Activated CD4-positive, alpha-beta T cell treated with anti-CD3 and anti-CD28 coated beads, Interleukin-2, amount 50 U/mL, for 16 hours (primary cell): ENCODE results near the gene LRRN3.
"Not testable (repeated sequence)": the region's sequence is repeated elsewhere in the genome, so short reads cannot be mapped to it uniquely, and the experiment has no call there.

Experiments used
- DNase-seq: peaks from one replicate; pipeline ENCODE4 v3.0.0-alpha.2; 2020

The LRRN3 gene

DNA sequence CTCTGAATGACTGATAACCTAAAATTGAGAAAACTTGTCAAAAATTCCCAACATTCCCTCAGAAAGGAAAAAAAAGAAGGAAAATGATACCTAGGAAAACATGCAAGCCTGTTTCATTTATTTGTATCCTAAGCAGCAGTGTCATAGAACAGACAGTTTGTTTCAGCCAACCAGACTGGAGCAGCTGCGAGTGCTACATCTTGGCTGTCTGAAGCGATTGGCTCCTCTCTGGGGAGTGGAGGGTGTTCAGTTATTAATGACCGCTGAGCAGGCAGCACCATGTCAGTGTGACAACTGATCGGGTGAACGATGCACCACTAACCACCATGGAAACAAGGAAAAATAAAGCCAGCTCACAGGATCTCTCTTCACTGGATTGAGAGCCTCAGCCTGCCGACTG, at the start of gene LRRN3:
Gene LRRN3, plus strand, starts transcription at position 282 of the 400 bp plus-strand sequence. CDS start 31,646 bp downstream, outside the sequence.
- peak; percentile 78 for DNase-seq

DNA sequence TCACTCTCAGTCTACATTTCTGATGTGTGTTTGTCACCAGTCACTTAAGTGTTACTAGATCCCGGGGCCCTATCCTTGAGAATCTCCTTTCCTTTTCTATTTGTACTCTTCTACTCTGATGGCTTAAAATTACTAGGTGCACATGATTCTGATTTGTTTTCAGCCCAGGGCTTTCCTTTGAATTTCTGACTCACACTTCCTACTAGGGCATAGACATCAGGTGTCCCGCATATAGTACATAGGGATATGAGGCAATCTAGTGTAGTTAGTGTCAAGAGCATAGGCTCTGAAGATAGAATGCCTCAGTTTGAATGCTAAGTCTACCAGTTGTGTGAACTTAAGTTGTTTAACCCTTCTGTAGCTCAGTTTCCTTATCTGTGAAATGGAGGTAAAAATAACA, 49.4 kb upstream of the LRRN3 start:
- DNase-seq, result peak; percentile 21

DNA sequence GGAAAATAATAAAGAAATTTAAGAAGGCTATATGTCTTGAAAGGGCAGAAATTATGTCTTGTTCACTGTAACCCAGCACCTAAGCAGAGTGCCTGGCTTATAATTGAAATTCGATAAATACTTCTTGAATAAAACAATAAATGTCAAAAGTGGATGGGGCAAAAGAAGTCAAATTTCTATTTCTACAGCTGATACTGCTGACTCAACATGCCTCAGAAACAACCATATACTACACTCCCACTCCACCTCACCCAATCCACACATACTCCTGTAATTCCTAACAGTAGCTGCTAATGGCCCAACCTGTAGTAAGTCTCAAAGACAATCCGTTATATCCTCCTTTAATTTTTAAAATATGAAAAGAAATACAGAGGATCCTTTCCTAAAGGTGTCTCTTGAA, 48.1 kb upstream of the LRRN3 start:
- DNase-seq, result no peak

DNA sequence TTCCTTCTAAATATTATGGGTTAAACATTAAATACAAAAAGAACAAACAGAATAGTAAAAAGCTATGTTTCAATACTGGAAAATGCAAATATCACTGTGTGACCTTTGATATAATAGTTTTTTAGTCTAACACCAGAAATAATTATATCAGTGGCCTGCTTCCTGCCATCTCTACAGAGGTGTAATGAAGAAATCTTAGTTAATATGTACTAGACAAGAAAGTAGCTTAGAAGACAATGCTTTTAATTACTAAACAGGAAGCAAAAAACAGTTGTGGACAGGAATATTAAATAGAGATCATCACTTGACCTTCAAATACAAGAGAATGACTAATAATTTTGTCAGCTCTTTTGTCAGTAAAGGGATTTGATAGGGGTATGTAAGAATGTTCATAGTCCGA, 47.4 kb upstream of the LRRN3 start:
- no peak for DNase-seq

DNA sequence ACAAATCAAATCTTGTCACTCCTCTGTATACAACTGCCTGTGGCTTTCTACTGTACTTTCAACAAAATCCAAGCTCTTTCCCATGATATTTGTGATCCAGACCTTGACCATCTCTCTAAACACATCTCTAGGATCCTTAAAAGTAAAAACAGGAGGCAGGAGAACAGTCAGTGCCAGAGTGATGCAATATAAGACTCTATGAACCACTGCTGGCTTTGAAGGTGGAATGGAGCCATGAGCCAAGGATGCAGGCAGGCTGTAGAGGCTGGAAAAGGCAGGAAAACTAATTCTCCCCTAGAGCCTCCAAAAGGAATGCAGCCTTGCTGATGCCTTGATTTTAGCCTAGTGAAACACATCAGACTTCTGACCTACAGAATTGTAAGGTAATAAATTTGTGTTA, 45.5 kb upstream of the LRRN3 start:
- DNase-seq, result no peak

DNA sequence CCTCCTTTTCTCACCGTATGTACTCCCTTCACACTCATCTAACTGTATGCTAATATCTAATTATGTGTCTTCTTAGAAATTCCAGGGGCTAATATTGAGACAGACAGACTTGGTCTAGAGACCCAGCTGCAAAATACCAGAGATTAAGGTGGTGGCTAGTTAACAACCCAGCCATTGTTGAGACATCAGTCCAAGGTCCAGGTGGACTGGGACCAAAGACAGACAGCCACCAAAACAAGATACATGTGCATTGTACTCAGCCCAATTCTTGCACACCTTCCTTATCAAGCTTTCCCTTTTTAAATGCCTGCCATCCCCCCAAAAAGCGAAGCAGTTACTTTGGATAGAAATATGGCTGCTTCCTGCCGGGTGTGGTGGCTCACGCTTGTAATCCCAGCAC, 43.3 kb upstream of the LRRN3 start:
- DNase-seq, result no peak

DNA sequence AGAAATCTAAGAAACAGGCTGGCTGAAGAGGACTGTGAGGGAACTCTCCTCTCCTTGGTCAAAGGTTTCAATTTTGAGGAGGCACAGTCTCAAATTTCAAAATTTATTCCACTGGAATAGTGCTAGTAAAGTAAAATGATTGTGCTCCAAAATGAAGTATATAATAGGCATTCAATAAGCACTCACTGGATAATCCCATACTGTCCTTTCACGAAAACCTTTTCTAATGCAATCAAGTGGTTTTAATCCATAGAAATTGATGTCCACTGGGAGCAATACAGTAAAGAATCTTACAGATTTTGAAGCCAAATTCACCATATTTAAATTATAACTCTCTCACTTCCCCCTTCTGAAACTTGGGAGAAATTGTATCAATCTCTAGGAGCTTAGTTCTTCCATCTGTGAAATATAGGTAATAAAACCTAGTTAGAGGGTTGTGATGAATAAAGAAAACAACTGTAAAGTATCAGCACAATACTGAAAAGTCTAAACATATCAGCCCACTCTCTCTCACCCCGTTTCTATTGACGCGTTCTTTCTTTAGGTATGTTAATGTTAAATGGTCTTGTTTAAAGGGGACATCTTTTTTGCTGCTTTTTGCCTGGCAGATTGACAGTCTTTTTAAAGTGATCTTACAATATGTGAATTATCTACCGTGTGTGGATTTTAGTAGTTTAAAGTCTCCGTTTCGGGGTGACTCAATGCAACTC, 40.8 kb upstream of the LRRN3 start:
- DNase-seq, result no peak

DNA sequence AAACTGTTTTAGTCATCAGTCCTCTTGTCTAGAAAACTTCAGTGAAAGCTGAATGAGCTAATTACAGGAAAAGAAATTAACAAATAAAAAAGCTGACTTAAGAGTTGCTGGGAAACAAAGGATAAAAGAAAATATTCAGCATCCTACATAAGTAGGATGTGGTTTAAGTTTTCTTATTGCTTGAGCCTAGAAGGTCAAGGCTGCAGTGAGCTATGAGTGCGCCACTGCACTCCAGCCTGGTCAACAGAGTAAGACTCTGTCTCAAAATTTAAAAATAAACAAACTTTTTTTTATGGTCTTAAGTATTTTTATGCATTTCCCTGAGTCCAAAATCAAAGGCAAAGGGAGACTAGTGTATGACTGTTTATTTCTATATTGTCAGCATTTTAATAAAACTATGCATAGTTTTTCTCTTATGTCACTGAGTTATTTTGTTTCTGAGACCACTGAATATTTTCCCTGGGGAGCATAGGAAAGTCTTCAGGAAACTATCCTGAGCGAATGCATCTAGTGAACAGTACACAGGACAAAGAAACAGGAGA, 40.0 kb upstream of the LRRN3 start:
- no peak for DNase-seq

DNA sequence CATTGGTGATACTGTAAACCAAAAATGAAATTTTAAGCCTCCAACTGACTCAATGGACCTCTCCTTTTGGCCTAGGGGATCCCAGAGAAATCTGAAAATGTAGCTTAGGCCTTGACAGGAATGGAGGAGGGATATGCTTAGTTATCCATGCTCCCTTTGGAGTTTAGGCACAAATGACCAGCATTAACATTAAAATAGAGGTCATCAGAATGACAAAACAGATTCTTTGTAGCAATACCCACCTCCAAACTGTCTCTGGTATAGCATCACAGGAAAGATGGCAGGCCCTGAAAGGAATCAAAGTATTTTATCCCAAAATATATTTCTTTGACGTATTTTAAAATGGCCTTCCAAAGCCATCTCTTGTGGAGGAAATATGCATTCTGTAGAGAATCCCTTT, 39.1 kb upstream of the LRRN3 start:
- no peak for DNase-seq

DNA sequence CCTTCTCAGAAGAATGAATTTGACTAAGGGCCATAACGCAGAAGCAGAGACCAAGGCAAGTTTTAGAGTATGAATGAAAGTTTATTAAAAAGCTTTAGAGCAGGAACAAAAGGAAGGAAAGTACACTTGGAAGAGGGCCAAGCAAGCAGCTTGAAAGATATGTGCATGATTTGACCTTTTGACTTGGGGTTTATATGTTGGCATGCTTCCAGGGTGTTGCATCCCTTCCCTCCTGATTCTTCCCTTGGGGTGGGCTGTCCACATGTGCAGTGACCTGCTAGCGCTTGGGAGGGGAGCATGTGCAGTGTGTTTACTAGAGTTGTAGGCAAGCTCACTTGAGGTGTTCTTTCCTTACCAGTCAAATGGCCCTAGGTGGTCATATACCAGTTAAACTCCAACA, 37.9 kb upstream of the LRRN3 start:
- DNase-seq, result no peak

DNA sequence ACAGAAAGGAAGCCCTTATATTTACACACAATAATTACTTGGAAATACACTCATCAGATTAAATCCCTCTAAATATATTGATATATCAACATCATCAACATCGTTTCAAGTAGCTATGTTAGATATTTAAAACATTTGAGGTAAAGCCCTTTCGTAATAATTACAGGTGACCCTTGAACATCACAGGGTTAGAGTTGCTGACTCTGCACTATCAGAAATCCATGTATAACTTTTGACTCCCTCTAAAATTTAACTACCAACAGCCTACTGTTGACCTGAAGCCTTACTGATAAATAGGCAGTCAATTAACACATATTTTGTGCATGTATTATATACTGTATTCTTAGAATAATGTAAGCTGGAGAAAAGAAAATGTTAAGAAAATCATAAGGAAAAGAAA, 34.6 kb upstream of the LRRN3 start:
- DNase-seq, result no peak

DNA sequence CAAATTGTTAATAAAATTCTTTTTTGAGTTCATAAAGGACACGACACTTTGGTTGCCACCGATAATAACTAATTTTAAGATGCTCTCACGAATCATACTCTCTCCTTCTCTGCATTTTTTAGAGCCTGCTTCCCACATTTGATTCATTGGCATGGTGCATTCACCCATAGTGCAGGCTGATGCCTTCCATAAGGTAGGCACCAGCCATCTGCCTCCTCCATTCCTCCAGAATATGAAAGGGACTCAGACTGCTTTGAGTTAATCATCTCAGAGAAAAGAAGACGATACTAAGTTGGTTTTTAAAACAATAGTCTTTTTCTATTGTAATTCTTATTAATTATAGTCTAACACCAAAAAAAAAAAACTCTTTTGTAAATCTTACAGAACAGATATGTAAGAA, 33.9 kb upstream of the LRRN3 start:
- DNase-seq, result no peak

DNA sequence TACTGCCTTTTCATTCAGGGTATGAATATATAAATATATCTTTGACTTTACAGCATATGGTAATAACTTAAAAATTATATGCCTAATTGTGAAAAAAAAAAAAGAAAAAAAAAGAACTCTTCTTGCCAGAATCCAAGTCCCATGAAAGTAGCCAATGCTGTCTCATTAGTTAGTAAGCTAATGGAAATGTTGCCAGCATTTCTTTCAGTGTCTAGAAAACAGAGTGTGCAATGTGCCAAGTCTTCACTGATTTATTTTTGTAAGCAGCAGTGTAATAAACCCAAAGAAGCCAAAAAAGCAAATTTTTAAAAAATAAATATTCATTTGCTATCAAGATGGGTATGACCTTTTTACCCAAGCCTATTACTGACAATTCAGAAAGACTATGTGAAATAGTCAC, 31.1 kb upstream of the LRRN3 start:
- DNase-seq, result no peak

DNA sequence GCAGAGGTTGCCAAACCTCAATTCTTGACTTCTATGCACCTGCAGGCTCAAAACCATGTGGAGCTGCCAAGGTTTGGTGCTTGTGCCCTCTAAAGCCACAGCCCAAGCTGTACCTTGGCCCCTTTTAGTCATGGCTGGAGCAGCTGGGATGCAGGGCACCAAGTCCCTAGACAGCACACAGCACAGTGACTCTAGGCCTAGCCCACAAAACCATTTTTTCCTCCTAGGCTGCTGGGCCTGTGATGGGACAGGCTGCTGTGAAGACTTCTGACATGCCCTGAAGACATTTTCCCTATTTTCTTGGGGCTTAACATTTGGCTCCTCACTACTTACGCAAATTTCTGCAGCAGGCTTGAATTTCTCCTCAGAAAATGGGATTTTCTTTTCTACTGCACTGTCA, 27.8 kb upstream of the LRRN3 start:
- no peak for DNase-seq

DNA sequence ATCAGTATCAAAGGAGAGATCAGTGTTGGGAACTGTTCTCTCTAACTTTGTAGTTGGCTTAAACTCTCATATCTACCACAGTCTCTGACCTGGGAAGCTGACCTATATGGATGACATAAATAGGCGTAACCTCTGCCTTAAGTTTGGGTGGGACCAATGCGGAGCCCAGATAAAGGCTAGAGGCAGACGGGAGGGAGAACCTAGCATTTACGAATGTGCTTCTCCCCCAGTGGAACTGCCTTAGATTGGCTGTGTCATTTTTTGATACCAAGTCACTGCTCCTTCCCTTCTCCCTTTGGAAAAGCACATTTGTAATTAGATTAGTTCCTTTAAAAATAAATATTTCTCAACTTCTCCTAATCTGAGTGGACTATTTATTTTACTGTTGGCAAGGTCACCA, 23.7 kb upstream of the LRRN3 start:
- DNase-seq, result no peak

DNA sequence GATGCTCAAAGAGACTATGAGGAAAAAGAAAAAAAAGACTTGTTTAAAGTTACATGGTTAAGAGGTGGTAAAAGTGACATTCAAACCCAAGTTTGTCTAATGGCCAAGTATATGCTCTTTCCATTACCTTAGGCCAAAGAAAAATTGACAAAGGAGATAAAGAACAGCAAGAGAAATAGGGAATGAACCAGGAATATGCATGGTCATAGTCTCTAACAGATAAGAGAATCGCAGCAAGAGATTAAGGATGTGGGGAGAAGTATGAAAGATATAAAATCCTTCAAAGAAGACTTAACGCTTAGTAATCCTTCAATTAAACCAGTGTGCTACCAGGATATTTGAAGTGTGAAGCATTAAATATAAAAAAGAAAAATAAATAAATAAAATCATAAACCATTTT, 23.2 kb upstream of the LRRN3 start:
- DNase-seq, result no peak

DNA sequence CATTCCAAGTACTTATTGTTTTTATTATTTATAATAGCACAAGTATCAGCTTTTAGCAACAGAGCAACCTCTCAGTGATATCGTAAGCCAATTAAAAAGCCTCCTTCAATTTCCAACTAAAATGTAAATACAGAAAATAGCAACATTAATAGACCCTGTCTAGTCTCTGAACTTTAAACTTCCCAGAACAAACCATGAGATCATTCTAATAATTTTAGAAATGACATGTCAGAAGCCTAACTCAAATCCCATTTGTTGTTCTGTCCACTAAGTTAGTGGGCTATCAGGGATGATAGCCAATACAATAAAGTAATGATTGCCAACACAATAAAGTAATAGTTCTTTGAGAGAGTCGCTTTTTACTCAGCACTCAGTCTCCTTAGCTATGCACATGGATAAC, 22.3 kb upstream of the LRRN3 start:
- DNase-seq, result no peak

DNA sequence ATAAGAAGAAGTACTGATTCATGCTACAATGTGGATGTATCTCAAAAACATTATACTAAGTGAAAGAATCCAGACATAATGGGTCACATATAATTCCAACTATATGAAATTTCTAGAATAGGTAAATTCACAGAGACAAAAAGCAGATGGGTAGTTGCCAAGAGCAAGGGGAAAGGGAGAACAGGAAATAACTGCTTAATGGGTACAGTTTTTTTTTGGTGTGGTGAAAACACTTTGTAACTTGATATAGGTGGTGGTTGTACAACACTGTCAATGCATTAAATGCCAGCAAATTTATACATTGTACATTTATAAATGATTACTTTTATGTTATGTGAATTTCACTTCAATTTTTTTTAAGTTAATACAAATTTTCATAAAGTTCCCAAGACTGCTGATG, 19.4 kb upstream of the LRRN3 start:
- DNase-seq, result no peak

DNA sequence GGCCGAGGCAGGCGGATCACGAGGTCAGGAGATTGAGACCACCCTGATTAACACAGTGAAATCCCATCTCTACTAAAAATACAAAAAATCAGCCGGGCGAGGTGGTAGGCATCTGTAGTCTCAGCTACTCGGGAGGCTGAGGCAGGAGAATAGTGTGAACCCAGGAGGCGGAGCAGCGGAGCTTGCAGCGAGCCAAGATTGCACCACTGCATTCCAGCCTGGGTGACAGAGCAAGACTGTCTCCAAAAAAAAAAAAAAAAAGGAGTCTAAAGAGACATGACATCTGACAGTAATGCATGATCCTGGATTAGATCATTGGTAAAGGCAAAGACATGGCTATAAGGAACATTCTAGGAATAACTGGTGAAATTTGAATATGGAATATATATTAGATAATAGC, 18.3 kb upstream of the LRRN3 start:
- not testable (repeated sequence) for DNase-seq

DNA sequence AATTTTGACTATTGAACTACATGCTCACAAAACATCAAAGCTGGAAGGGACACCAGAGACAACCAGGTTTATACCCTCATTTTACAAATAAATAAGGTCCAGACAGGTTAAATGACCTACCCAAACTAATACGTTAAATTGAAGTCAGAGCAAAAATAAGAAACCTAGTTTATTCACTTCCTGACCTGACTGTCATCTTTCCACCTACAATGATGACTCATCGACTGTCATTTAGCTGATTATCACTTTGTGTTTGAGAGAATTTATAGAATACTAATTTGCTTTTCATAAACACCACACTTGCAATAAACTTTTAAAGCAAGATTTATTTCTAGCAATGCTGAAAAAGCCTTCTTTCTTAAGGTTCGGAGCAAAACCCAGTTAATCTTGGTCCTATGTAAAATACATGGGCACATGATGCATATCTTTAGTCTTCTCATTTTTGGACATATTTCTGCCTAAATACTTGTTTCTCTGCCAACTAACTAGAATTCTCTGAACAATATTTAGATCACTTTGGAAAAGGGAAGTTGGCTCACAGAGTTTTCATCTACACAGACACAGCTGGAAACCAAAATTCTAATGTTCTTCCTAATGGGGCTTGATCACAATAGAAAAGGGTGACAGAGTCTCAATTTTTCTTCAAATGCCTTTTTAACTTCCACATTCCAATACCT, 16.7 kb upstream of the LRRN3 start:
- DNase-seq, result peak; percentile 68

DNA sequence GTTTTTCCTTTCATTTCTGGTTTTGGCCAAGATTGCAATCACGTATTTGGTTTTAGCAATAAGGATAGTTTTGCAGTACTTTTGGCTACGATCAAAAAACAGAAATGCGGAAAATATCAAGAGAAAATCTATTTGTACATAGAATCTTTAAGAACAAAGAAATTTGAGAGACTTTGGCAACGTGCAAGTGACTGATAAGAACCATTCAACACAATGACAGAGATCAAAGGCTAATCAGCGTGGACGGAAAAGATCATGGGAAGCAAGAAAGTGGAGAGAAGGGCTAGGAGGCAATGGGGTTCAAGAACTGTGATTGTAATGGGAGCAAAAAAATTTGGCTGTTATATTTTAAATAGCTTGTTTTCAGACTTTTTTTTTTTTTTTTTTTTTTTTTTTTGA, 16.2 kb upstream of the LRRN3 start:
- DNase-seq, result no peak

DNA sequence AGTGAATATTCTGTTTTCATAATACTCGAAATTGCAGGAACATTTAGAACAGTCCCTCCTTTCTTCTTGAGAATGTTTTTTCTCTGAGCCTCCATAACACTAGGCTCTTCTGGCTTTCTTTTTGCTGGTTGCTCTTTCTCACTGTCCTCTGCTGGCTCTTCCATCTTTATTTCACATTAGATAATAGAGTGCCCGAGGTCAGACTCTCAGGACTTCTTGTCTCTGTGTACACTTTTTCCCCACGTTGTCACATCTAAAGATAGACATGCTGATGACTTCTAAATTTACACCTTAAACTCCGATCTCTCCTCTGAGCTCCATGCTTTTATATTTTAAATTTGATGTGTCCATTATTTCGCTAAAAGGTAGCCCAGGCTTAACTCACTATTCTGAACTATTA, 15.4 kb upstream of the LRRN3 start:
- DNase-seq, result no peak

DNA sequence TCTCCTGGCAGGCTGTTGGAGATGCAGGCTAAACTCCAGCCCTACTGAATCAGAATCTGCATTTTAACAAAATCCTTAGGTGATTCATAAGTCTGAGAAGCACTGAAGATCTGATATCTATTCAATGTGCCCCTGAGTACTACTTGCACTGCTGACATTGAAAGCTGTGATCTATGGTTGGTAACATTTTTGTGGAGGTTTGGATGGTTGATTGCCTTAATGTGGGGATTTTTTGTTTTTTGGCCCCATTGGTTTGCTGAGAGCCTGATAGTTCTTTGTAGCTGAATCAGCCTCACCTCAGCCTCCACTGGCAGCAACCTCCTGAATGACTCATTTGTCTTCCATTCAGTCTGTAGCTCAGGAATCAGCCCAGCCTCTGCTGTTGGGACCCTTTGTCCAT, 14.7 kb upstream of the LRRN3 start:
- DNase-seq, result peak; percentile 72

DNA sequence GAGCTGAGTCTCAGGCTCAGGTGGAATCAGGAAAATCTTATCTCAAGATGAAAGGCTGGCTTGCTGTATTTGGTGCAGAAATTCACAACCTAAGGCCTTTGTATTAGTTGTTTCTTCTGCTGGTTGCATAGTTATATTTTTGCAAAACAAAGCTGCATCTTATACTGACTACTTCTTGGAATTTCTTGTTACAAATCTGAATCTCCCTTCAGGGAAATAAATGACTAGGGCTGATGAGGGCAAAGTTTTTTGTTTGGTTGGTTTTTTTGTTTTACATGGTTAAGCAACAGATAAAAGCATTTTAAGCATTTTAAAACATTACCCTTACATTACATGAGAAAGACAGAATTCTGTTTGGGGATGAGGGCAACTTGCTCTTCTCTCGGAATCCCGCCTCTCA, 13.9 kb upstream of the LRRN3 start:
- peak; percentile 30 for DNase-seq
